ENCODE data around the gene WDR93.

Gene WDR93

DNA sequence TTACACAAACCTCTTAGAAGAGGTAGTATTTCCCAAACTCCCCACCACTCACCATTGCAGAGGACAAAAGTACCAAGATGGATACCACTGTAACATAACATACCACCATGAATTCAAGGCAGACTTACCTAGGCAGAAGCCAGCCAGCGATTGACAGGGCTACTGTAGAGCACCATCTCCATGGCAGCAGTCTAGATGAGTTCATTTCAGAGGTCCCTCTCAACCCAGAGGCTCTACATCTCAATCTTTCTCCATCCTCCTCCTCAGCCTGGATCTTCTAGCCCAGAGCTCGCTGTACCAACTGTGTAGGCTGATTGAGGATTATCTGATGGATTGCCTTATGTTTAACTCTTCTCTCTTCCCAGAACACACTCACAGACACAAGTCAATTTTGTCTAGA lies 9.5 kb upstream of the WDR93 start:
- TF ChIP-seq SIN3A (IDR thresholded peaks at IDR 0.05; ENCODE audit: borderline replicate concordance, insufficient read depth, low read length): no peak
- no peak for TF ChIP-seq FOXP2 (optimal IDR thresholded peaks at IDR 0.05; ENCODE audit: borderline replicate concordance, extremely low read depth, extremely low read length, insufficient read depth)
- TF ChIP-seq POLR2AphosphoS5 (IDR thresholded peaks at IDR 0.05; ENCODE audit: low read depth, low read length): no peak
- TF ChIP-seq, protein P1, sequence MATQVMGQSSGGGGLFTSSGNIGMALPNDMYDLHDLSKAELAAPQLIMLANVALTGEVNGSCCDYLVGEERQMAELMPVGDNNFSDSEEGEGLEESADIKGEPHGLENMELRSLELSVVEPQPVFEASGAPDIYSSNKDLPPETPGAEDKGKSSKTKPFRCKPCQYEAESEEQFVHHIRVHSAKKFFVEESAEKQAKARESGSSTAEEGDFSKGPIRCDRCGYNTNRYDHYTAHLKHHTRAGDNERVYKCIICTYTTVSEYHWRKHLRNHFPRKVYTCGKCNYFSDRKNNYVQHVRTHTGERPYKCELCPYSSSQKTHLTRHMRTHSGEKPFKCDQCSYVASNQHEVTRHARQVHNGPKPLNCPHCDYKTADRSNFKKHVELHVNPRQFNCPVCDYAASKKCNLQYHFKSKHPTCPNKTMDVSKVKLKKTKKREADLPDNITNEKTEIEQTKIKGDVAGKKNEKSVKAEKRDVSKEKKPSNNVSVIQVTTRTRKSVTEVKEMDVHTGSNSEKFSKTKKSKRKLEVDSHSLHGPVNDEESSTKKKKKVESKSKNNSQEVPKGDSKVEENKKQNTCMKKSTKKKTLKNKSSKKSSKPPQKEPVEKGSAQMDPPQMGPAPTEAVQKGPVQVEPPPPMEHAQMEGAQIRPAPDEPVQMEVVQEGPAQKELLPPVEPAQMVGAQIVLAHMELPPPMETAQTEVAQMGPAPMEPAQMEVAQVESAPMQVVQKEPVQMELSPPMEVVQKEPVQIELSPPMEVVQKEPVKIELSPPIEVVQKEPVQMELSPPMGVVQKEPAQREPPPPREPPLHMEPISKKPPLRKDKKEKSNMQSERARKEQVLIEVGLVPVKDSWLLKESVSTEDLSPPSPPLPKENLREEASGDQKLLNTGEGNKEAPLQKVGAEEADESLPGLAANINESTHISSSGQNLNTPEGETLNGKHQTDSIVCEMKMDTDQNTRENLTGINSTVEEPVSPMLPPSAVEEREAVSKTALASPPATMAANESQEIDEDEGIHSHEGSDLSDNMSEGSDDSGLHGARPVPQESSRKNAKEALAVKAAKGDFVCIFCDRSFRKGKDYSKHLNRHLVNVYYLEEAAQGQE (IDR thresholded peaks at IDR 0.05; ENCODE audit: insufficient read depth in 1 of 2, low read depth in 2 of 2, low read length in 2 of 2): no peak
- TF ChIP-seq TAF1 (IDR thresholded peaks at IDR 0.05; ENCODE audit: borderline replicate concordance, insufficient read depth, low read length): no peak

DNA sequence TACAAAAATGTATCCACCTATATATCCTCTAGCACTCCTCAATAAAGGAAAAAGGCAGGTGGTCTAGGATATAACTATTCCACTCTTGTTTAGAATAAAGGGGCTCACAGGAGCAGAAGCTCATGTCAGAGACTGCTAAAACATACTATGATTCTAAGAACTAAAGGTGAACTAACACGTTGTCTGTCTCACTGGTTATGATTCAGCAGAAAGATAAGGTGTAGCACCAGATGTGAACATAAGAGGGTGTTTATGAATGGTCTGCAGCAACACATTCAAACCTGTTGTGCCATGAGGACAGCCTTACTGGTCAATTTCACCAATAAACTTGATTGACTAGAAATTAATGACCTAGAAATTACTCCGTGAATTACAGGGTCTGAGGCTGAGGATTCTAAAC lies 4.6 kb upstream of the WDR93 start:
- TF ChIP-seq, protein P1 (IDR thresholded peaks at IDR 0.05; ENCODE audit: insufficient read depth in 1 of 2, low read depth in 2 of 2, low read length in 2 of 2): no peak
- TF ChIP-seq FOXP2 (optimal IDR thresholded peaks at IDR 0.05; ENCODE audit: borderline replicate concordance, extremely low read depth, extremely low read length, insufficient read depth): no peak
- no peak for TF ChIP-seq TAF1 (IDR thresholded peaks at IDR 0.05; ENCODE audit: borderline replicate concordance, insufficient read depth, low read length)
- TF ChIP-seq POLR2AphosphoS5 (IDR thresholded peaks at IDR 0.05; ENCODE audit: low read depth, low read length): no peak
- no peak for TF ChIP-seq SIN3A (IDR thresholded peaks at IDR 0.05; ENCODE audit: borderline replicate concordance, insufficient read depth, low read length)

DNA sequence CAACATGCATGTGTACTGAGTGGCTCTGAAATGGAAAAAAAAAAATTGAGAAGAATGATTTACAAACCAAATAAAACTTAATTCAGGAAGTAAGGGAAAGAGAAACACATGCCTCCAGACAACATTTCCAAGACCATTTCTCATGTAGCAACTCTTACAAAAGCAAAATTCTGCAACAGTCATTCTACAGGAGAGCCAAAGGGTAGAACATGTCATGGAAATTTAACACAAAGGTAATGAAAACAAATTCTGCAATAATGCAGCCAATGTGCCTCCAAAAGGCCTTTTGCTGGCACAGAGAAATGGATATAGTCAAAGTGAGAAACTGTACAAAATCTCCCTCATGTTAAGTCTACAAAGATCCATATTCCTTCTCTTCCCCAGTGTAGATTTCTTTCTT lies 4.1 kb upstream of the WDR93 start:
- TF ChIP-seq TAF1 (IDR thresholded peaks at IDR 0.05; ENCODE audit: borderline replicate concordance, insufficient read depth, low read length) (no peak), FOXP2 (optimal IDR thresholded peaks at IDR 0.05; ENCODE audit: borderline replicate concordance, extremely low read depth, extremely low read length, insufficient read depth) (no peak)
- TF ChIP-seq, protein P1 (IDR thresholded peaks at IDR 0.05; ENCODE audit: insufficient read depth in 1 of 2, low read depth in 2 of 2, low read length in 2 of 2): no peak

DNA sequence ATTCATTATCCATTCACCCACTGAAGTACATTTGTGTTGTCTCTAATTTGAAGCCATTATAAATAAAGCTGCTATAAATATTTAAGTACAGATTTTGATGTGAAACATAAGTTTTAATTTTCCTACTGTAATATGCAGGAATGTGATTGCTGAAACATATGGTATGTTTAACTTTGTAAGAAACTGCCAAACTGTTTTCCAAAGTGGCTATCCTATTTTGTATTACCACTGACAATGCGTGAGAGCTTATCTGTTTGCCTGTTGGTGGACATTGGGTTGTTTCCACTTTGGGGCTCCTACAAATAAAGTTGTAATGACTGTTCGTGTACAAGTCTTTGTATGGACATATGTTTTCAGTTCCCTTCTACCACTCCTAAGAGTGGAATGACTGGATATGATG lies 2.5 kb downstream of the WDR93 start:
- TF ChIP-seq SIN3A (IDR thresholded peaks at IDR 0.05; ENCODE audit: borderline replicate concordance, insufficient read depth, low read length): no peak
- no peak for TF ChIP-seq TAF1 (IDR thresholded peaks at IDR 0.05; ENCODE audit: borderline replicate concordance, insufficient read depth, low read length)
- TF ChIP-seq, protein P1 (IDR thresholded peaks at IDR 0.05; ENCODE audit: insufficient read depth in 1 of 2, low read depth in 2 of 2, low read length in 2 of 2): no peak
- TF ChIP-seq POLR2AphosphoS5 (IDR thresholded peaks at IDR 0.05; ENCODE audit: low read depth, low read length): no peak

DNA sequence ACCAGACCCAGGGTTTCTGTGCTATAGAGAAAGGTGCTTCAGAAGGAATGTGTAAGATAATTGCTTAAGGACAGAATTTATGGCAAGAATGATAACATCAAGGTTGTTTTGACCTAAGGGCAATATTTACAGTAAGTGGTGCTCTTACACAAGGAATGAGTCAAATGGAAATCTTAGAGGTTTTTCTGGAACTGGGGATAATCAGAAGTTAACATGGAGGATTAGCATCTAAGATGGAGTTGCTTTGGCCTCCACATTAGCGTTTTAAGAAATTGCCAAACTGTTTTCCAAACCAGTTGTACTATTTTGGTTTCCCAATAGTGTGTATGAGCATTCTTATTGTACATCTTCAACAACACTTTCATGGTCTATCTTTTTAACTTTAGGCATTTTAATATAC lies 3.1 kb downstream of the WDR93 start:
- TF ChIP-seq POLR2AphosphoS5 (IDR thresholded peaks at IDR 0.05; ENCODE audit: low read depth, low read length) (no peak), SIN3A (IDR thresholded peaks at IDR 0.05; ENCODE audit: borderline replicate concordance, insufficient read depth, low read length) (no peak), TAF1 (IDR thresholded peaks at IDR 0.05; ENCODE audit: borderline replicate concordance, insufficient read depth, low read length) (no peak), FOXP2 (optimal IDR thresholded peaks at IDR 0.05; ENCODE audit: borderline replicate concordance, extremely low read depth, extremely low read length, insufficient read depth) (no peak)
- TF ChIP-seq, protein P1 (IDR thresholded peaks at IDR 0.05; ENCODE audit: insufficient read depth in 1 of 2, low read depth in 2 of 2, low read length in 2 of 2): no peak

Data from PFSK-1 (cell line).